Measurements from ENCODE around the gene EXOSC7. TPM values are rescaled to one million over a fixed set of nuclear protein-coding genes. Genes with fewer than 3 reads are reported as not detected.

Gene EXOSC7
- total RNA-seq, 3 donors from 2014 or later, result 23.2 to 26.2 (median 24.4) TPM

- intact Hi-C loops (cut with DNase I, micrococcal nuclease), result no loop called here
- Histone ChIP-seq H3K4me3 (no peak overlapping the region), H3K36me3 (ENCODE audit: low read depth) (no peaks in the 10 kb centered on the region), H3K9me3 (no peaks in the 10 kb centered on the region), H3K4me1 (ENCODE audit: low read depth) (peaks cover 6% of the 10 kb centered on the region)
- DNase-seq (no peak), ATAC-seq (no peak)
- TF ChIP-seq, protein P1, sequence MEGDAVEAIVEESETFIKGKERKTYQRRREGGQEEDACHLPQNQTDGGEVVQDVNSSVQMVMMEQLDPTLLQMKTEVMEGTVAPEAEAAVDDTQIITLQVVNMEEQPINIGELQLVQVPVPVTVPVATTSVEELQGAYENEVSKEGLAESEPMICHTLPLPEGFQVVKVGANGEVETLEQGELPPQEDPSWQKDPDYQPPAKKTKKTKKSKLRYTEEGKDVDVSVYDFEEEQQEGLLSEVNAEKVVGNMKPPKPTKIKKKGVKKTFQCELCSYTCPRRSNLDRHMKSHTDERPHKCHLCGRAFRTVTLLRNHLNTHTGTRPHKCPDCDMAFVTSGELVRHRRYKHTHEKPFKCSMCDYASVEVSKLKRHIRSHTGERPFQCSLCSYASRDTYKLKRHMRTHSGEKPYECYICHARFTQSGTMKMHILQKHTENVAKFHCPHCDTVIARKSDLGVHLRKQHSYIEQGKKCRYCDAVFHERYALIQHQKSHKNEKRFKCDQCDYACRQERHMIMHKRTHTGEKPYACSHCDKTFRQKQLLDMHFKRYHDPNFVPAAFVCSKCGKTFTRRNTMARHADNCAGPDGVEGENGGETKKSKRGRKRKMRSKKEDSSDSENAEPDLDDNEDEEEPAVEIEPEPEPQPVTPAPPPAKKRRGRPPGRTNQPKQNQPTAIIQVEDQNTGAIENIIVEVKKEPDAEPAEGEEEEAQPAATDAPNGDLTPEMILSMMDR (IDR thresholded peaks at IDR 0.05), result no peak
Observed at GRCh38 chr3:45029661-45030060, 53.6 kb downstream of the EXOSC7 start.

- H3K36me3 ChIP-seq (ENCODE audit: low read depth), result no peaks in the 10 kb centered on the region
- peaks cover 23% of the 10 kb centered on the region for H3K4me1 ChIP-seq (ENCODE audit: low read depth)
- TF ChIP-seq, protein P1 (IDR thresholded peaks at IDR 0.05), result no peak
- ATAC-seq (no peak), DNase-seq (no peak)
- H3K4me3 ChIP-seq, result no peak overlapping the region
- no peaks in the 10 kb centered on the region for H3K9me3 ChIP-seq
- intact Hi-C loops (cut with DNase I, micrococcal nuclease), result no loop called here
Observed at GRCh38 chr3:45031531-45031930, 55.5 kb downstream of the EXOSC7 start.

- Histone ChIP-seq H3K4me3 (no peak overlapping the region), H3K36me3 (ENCODE audit: low read depth) (no peaks in the 10 kb centered on the region), H3K4me1 (ENCODE audit: low read depth) (peaks cover 23% of the 10 kb centered on the region), H3K9me3 (no peaks in the 10 kb centered on the region)
- intact Hi-C loops (cut with DNase I, micrococcal nuclease), result no loop called here
- TF ChIP-seq, protein P1 (IDR thresholded peaks at IDR 0.05), result no peak
- no peak for ATAC-seq
- DNase-seq, result no peak
Observed at GRCh38 chr3:45032113-45032512, 56.1 kb downstream of the EXOSC7 start.

DNA sequence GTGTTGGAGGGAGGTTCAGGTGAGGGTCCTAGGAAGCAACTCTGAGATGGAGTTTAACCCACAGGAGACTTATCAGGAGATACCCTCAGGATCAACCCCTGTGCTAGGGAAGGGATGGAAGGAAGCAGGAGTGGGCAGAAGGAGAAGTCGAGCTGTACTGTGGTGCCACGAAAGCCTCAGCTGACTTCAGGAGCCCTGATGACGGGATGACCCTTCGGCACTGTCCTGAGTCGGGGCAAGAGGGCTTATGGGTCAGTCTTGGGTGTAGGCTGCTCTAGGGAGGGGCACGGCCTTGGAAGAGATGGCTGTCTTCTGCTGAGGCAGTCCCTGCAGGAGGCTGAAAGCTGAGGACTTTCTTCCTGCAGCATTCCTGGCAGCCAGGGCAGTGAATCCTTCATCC lies 57.7 kb downstream of the EXOSC7 start:
- ATAC-seq (no peak), DNase-seq (no peak)
- intact Hi-C loops (cut with DNase I, micrococcal nuclease), result no loop called here
- Histone ChIP-seq H3K4me3 (no peak overlapping the region), H3K4me1 (ENCODE audit: low read depth) (peaks cover 23% of the 10 kb centered on the region), H3K36me3 (ENCODE audit: low read depth) (no peaks in the 10 kb centered on the region), H3K9me3 (no peaks in the 10 kb centered on the region)
- TF ChIP-seq, protein P1 (IDR thresholded peaks at IDR 0.05), result no peak

DNA sequence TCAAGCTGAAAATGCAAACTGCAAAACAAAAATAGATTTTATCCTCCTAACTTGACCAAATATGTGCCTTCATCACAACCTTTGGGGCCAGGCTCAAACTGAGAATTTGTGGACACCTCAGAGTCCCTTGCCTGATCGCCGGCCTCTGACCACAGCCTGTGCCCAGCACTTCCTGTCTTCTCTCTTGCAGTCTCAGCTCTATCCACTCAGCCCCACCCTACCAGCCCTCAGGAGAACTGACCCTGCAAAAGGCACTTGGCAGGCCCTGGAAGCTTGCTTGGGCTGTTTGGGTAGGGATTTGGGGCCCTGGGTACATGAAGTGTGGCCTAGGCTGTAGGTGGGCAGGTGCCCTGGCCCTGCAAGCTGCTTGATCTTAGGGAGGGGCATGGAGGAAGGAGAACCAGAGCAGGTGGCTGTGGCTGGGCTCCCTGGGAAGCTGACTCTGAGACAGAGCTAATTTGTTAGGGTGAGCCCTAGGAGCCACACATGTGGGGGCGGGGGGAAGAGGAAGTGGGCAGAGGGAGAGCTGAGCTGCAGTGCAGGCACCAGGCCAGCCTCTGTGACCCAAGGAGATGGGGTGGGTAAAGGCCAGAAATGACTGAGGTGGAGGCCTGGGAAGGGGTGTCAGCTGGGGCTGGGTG lies 58.7 kb downstream of the EXOSC7 start:
- H3K4me1 ChIP-seq (ENCODE audit: low read depth), result peaks cover 23% of the 10 kb centered on the region
- no peaks in the 10 kb centered on the region for H3K9me3 ChIP-seq
- intact Hi-C loops (cut with DNase I, micrococcal nuclease), result loop anchor here in 1 of 2 donors (5.0 kb wide), 1 partner anchor 178 kb away; no protein-coding TSS in a partner anchor
- peak; percentile 47 to 78 (median 60) for DNase-seq
- TF ChIP-seq, protein P1 (IDR thresholded peaks at IDR 0.05), result no peak
- peak; percentile 44 for ATAC-seq
- H3K4me3 ChIP-seq, result no peak overlapping the region
- no peaks in the 10 kb centered on the region for H3K36me3 ChIP-seq (ENCODE audit: low read depth)
